Hepatocyte (in vitro differentiated cells): ENCODE results near the gene LNX2.

Experiments
- EZH2 ChIP-seq: fragments of 200-600 bp; sonication (generic); IDR thresholded peaks from 2 replicates; pipeline ENCODE4 v1.6.1; 2016; ENCODE audit warnings: antibody characterized with exemption, mild to moderate bottlenecking, borderline replicate concordance
- EZH2phosphoT487 ChIP-seq: fragments of 200-600 bp; sonication (generic); IDR thresholded peaks from one replicate; pipeline ENCODE4 v1.6.1; 2018; ENCODE audit warnings: antibody characterized with exemption, mild to moderate bottlenecking, low read depth, moderate library complexity; ENCODE audit not compliant: unreplicated experiment, severe bottlenecking
- TF ChIP-seq, protein P1 (sequence below): fragments of 200-600 bp; sonication (generic); IDR thresholded peaks from 2 replicates; pipeline ENCODE4 v1.5.1; 2016; ENCODE audit warnings: antibody characterized with exemption, mild to moderate bottlenecking; ENCODE audit not compliant: poor library complexity

DNA sequence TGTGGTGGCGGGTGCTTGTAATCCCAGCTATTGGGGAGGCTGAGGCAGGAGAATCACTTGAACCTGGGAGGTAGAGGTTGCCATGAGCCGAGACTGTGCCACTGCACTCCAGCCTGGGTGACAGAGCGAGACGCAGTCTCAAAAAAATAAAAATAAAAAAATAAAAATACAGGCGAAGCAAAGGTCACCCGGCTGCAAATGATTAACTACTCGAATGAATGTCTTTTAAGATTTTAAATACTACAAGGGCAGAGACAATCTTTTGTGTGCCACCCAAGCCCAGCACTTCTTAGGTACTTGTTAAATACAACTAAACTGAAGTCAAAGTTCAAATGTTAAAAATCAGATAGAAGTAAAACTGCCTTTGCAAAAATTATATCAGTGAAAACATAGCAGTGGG is 6.7 kb downstream of the LNX2 start:
- TF ChIP-seq, protein P1, sequence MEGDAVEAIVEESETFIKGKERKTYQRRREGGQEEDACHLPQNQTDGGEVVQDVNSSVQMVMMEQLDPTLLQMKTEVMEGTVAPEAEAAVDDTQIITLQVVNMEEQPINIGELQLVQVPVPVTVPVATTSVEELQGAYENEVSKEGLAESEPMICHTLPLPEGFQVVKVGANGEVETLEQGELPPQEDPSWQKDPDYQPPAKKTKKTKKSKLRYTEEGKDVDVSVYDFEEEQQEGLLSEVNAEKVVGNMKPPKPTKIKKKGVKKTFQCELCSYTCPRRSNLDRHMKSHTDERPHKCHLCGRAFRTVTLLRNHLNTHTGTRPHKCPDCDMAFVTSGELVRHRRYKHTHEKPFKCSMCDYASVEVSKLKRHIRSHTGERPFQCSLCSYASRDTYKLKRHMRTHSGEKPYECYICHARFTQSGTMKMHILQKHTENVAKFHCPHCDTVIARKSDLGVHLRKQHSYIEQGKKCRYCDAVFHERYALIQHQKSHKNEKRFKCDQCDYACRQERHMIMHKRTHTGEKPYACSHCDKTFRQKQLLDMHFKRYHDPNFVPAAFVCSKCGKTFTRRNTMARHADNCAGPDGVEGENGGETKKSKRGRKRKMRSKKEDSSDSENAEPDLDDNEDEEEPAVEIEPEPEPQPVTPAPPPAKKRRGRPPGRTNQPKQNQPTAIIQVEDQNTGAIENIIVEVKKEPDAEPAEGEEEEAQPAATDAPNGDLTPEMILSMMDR: no peak
- TF ChIP-seq EZH2phosphoT487: no peak
- TF ChIP-seq EZH2: no peak
